IMR-90 (cell line): ENCODE data around the gene AP2A1. TPM values are rescaled to one million over a fixed set of nuclear protein-coding genes. Genes with fewer than 3 reads are reported as not detected.

Experiments used
- ATAC-seq: fragments of 200-7000 bp; cut with Tn5 transposase; 2 replicates; pipeline ENCODE4 v1.9.1; 2020; ENCODE audit warnings: low read depth, mild to moderate bottlenecking, moderate library complexity
- BruUV-seq: library from RNA; stranded (reverse); fragments of 400-500 nt; replicated peaks from 2 replicates; lab custom pipeline; 2021; lab: Mats Ljungman, UMichigan
- CTCF ChIA-PET: fragments of 300-600 bp; formaldehyde crosslinking; extraction: SDS; loops from one replicate; lab custom pipeline; 2021; ENCODE audit warnings: antibody characterized with exemption; lab: Yijun Ruan, JAX
- POLR2A ChIA-PET: fragments of 300-600 bp; sonication (Branson Sonifier 250); formaldehyde crosslinking; loops from one replicate; lab custom pipeline; 2022; ENCODE audit warnings: antibody characterized with exemption; ENCODE audit not compliant: unreplicated experiment; lab: Charles Lee
- DNase-seq: peaks from one replicate; pipeline ENCODE4 v3.0.0; 2013
- H2AFZ ChIP-seq: replicated peaks from 2 replicates; pipeline ENCODE3; 2013; ENCODE audit warnings: low read length, mild to moderate bottlenecking; ENCODE audit not compliant: poor library complexity
- H2AK5ac ChIP-seq: 2 replicates; pipeline ENCODE4 v1.6.1; 2013; ENCODE audit warnings: low read depth, low read length, inconsistent platforms
- H2AK9ac ChIP-seq: replicated peaks from 2 replicates; pipeline ENCODE3; 2013; ENCODE audit warnings: mild to moderate bottlenecking, low read depth, low read length, moderate library complexity; ENCODE audit not compliant: poor library complexity
- H2BK120ac ChIP-seq: 2 replicates; pipeline ENCODE4 v1.6.1; 2013; ENCODE audit warnings: low read depth, low read length, inconsistent platforms
- H2BK15ac ChIP-seq: 3 replicates; pipeline ENCODE4 v1.6.1; 2013; ENCODE audit warnings: low read depth, low read length, inconsistent platforms
- H2BK20ac ChIP-seq: 2 replicates; pipeline ENCODE4 v1.6.1; 2013; ENCODE audit warnings: low read depth, mild to moderate bottlenecking, inconsistent platforms, low read length, moderate library complexity
- H2BK5ac ChIP-seq: 2 replicates; pipeline ENCODE4 v1.6.1; 2013; ENCODE audit warnings: mild to moderate bottlenecking, low read depth, low read length, inconsistent platforms; ENCODE audit not compliant: poor library complexity, severe bottlenecking
- H3K14ac ChIP-seq: replicated peaks from 2 replicates; pipeline ENCODE4 v1.6.1; 2013; ENCODE audit warnings: low read depth, low read length, inconsistent platforms
- H3K18ac ChIP-seq: 2 replicates; pipeline ENCODE4 v1.6.1; 2013; ENCODE audit warnings: low read depth, low read length, control low read depth
- H3K23ac ChIP-seq: 2 replicates; pipeline ENCODE4 v1.6.1; 2013; ENCODE audit warnings: low read depth, low read length, inconsistent platforms
- H3K27ac ChIP-seq: 2 replicates; pipeline ENCODE4 v1.5.1; 2013; ENCODE audit warnings: mild to moderate bottlenecking, control low read depth, low read length; ENCODE audit not compliant: insufficient read depth
- H3K27me3 ChIP-seq: 2 replicates; pipeline ENCODE4 v1.6.1; 2013; ENCODE audit warnings: low read length; ENCODE audit not compliant: control insufficient read depth, insufficient read depth
- H3K36me3 ChIP-seq: 2 replicates; pipeline ENCODE4 v1.6.1; 2013; ENCODE audit warnings: low read length, mixed read lengths; ENCODE audit not compliant: control insufficient read depth, insufficient read depth
- H3K4ac ChIP-seq: 2 replicates; pipeline ENCODE4 v1.6.1; 2013; ENCODE audit warnings: low read depth, low read length, inconsistent platforms
- H3K4me1 ChIP-seq: 2 replicates; pipeline ENCODE4 v1.6.1; 2013; ENCODE audit warnings: low read length, mixed read lengths; ENCODE audit not compliant: control insufficient read depth, insufficient read depth
- H3K4me2 ChIP-seq: 2 replicates; pipeline ENCODE4 v1.6.1; 2013; ENCODE audit warnings: low read depth, mild to moderate bottlenecking, control low read depth, low read length, moderate library complexity
- H3K4me3 ChIP-seq: 2 replicates; pipeline ENCODE4 v1.5.1; 2013; ENCODE audit warnings: low read depth, mild to moderate bottlenecking, control low read depth, low read length, moderate library complexity; ENCODE audit not compliant: insufficient read depth
- H3K56ac ChIP-seq: 2 replicates; pipeline ENCODE4 v1.6.1; 2013; ENCODE audit warnings: low read length, inconsistent platforms; ENCODE audit not compliant: insufficient read depth; ENCODE audit errors: extremely low read depth
- H3K79me1 ChIP-seq, 2 experiments: 2 replicates each; pipeline ENCODE4 v1.6.1; 2013; ENCODE audit warnings: low read length in 2 of 2, inconsistent platforms in 1 of 2, low read depth in 1 of 2
- H3K9ac ChIP-seq: 2 replicates; pipeline ENCODE4 v1.6.1; 2013; ENCODE audit warnings: low read depth, low read length, control low read depth
- H3K9me1 ChIP-seq: 2 replicates; pipeline ENCODE4 v1.6.1; 2013; ENCODE audit warnings: low read length, inconsistent platforms; ENCODE audit not compliant: insufficient read depth
- H3K9me3 ChIP-seq: 2 replicates; pipeline ENCODE4 v1.6.1; 2013; ENCODE audit warnings: low read length; ENCODE audit not compliant: control insufficient read depth, insufficient read depth
- H4K20me1 ChIP-seq: 2 replicates; pipeline ENCODE4 v1.6.1; 2013; ENCODE audit warnings: low read length, inconsistent platforms; ENCODE audit not compliant: insufficient read depth
- H4K5ac ChIP-seq: 2 replicates; pipeline ENCODE4 v1.6.1; 2013; ENCODE audit warnings: mild to moderate bottlenecking, low read depth, low read length, control low read depth
- H4K8ac ChIP-seq, 2 experiments: 2 replicates each; pipeline ENCODE4 v1.6.1; 2013; ENCODE audit warnings: low read depth in 2 of 2, low read length in 2 of 2, control low read depth in 1 of 2, inconsistent platforms in 1 of 2
- H4K91ac ChIP-seq: 2 replicates; pipeline ENCODE4 v1.6.1; 2013; ENCODE audit warnings: low read depth, low read length, inconsistent platforms; ENCODE audit not compliant: insufficient read depth
- BHLHE40 ChIP-seq: fragments of 150-350 bp; IDR thresholded peaks from 2 replicates; pipeline ENCODE4 v1.6.1; 2016; ENCODE audit warnings: mild to moderate bottlenecking, low read depth, low read length
- CEBPB ChIP-seq: IDR thresholded peaks from 2 replicates; pipeline ENCODE4 v1.6.1; 2012; ENCODE audit warnings: low read depth, low read length, improper control_type of control experiment
- ELK1 ChIP-seq: fragments of 150-350 bp; IDR thresholded peaks from 2 replicates; pipeline ENCODE4 v1.6.1; 2016; ENCODE audit warnings: low read depth, mild to moderate bottlenecking, low read length, moderate library complexity, borderline replicate concordance
- FOS ChIP-seq: fragments of 150-350 bp; IDR thresholded peaks from 2 replicates; pipeline ENCODE4 v1.6.1; 2016; ENCODE audit warnings: low read depth, low read length
- MAFK ChIP-seq: IDR thresholded peaks from 2 replicates; pipeline ENCODE4 v1.6.1; 2012; ENCODE audit warnings: low read depth, low read length, improper control_type of control experiment
- RCOR1 ChIP-seq: IDR thresholded peaks from 2 replicates; pipeline ENCODE4 v1.6.1; 2012; ENCODE audit warnings: mild to moderate bottlenecking, low read length, improper control_type of control experiment; ENCODE audit not compliant: insufficient replicate concordance
- RFX5 ChIP-seq: IDR thresholded peaks from 2 replicates; pipeline ENCODE4 v1.8.0; 2012; ENCODE audit warnings: low read depth, mild to moderate bottlenecking, low read length, moderate library complexity
- WGBS, 2 experiments: methylation state at CpG; one replicate each; pipeline versions ENCODE4 v1.1.5 to v1.1.7; 2013; ENCODE audit warnings: missing lambda C conversion rate in 2 of 2; ENCODE audit not compliant: insufficient read length in 1 of 2; ENCODE audit errors: extremely low coverage in 2 of 2; 5-methylcytosine and 5-hydroxymethylcytosine counted together
- dilution Hi-C: fragments of 300-500 bp; cut with HindIII; formaldehyde crosslinking; loops from one replicate; pipeline ENCODE4 v1.14.3; 2018; ENCODE audit warnings: low sequenced_read_pairs; ENCODE audit not compliant: unreplicated experiment
- in situ Hi-C: fragments of 300-500 bp; cut with MboI; formaldehyde crosslinking; loops from 3 replicates; pipeline ENCODE4 v1.14.3; 2019; ENCODE audit warnings: low sequenced_read_pairs, inconsistent platforms, mixed read lengths
- intact Hi-C: fragments of 100-400 bp; cut with micrococcal nuclease; formaldehyde crosslinking; loops from 2 replicates; pipeline ENCODE4 v1.10.0; 2022
- polyA plus RNA-seq, 3 experiments: library from polyadenylated mRNA; depleted of rRNA; stranded (reverse); fragments of >200 nt; gene quantifications; 2 replicates each; pipeline ENCODE4 v1.2.3, GENCODE V29; 2012; ENCODE audit warnings: low replicate concordance in 1 of 3
- total RNA-seq: library from RNA; depleted of rRNA; stranded (reverse); fragments of >200 nt; gene quantifications from 2 replicates; pipeline ENCODE4 v1.2.3, GENCODE V29; 2012
- TF ChIP-seq, protein P1 (sequence below): fragments of 150-350 bp; IDR thresholded peaks from 2 replicates; pipeline ENCODE4 v1.6.1; 2017; ENCODE audit warnings: mild to moderate bottlenecking, antibody characterized with exemption, low read length, low read depth

The AP2A1 gene
- total and polyA plus RNA-seq, 2 of the 4 experiments (the other 2 are of a cell fraction), result 40.7 to 122 TPM

DNA sequence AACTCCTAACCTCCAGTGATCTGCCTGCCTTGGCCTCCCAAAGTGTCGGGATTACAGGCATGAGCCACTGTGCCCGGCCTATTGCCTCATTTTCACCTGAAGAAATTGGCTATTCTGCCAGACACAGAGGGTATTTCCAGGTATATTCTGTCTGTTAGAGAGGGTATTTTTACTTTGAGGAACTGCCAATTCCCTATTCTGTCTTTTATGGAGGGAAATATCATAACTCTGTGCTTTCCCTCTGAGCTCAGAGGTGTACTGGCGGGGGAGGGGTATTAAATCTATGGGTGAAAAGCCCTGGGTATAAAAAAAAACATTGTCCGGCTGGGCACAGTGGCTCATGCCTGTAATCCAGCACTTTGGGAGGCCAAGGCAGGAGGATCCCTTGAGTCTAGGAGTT, 28.5 kb upstream of the AP2A1 start:
- H2AK9ac ChIP-seq, result no peak overlapping the region
- ATAC-seq (no peak), DNase-seq (no peak)
- H3K36me3 ChIP-seq, result no peaks in the 10 kb centered on the region
- H3K9me3 ChIP-seq, result no peaks in the 10 kb centered on the region
- no peaks in the 10 kb centered on the region for H3K79me1 ChIP-seq
- no peak overlapping the region for H3K4me2 ChIP-seq
- BruUV-seq, result no TSS peak
- dilution Hi-C loops (no loop called here), intact Hi-C loops (no loop called here), in situ Hi-C loops (no loop called here)
- no peaks in the 10 kb centered on the region for H3K9me1 ChIP-seq
- no peaks in the 10 kb centered on the region for H3K4me1 ChIP-seq
- no peak overlapping the region for H3K9ac ChIP-seq
- ChIA-PET CTCF (no interaction called here), POLR2A (no interaction called here)
- H4K20me1 ChIP-seq, result no peaks in the 10 kb centered on the region
- no peak overlapping the region for H3K4ac ChIP-seq
- H2BK15ac ChIP-seq, result no peak overlapping the region
- no peaks in the 10 kb centered on the region; the same call in 1 of the 2 replicates for H3K27me3 ChIP-seq
- H2BK120ac ChIP-seq, result no peak overlapping the region
- no peak overlapping the region for H3K14ac ChIP-seq
- H2AFZ ChIP-seq, result no peak overlapping the region
- no peak overlapping the region for H2AK5ac ChIP-seq
- no peak overlapping the region for H4K5ac ChIP-seq
- no peak overlapping the region for H3K23ac ChIP-seq
- no peak overlapping the region for H4K91ac ChIP-seq
- no peak overlapping the region for H4K8ac ChIP-seq
- H3K56ac ChIP-seq, result no peak overlapping the region
- no peak overlapping the region for H3K4me3 ChIP-seq
- no peak overlapping the region for H3K27ac ChIP-seq
- H2BK20ac ChIP-seq, result no peak overlapping the region
- WGBS, 2 experiments, result no CpG with 5 or more reads among the region's 4 CpGs
- H2BK5ac ChIP-seq, result no peak overlapping the region
- TF ChIP-seq FOS (no peak), BHLHE40 (no peak), MAFK (no peak), ELK1 (no peak), CEBPB (no peak), RCOR1 (no peak), RFX5 (no peak)
- TF ChIP-seq, protein P1, sequence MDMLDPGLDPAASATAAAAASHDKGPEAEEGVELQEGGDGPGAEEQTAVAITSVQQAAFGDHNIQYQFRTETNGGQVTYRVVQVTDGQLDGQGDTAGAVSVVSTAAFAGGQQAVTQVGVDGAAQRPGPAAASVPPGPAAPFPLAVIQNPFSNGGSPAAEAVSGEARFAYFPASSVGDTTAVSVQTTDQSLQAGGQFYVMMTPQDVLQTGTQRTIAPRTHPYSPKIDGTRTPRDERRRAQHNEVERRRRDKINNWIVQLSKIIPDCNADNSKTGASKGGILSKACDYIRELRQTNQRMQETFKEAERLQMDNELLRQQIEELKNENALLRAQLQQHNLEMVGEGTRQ, result no peak
- H3K18ac ChIP-seq, result no peak overlapping the region
